ENCODE data around the gene TCTN1.

DNA sequence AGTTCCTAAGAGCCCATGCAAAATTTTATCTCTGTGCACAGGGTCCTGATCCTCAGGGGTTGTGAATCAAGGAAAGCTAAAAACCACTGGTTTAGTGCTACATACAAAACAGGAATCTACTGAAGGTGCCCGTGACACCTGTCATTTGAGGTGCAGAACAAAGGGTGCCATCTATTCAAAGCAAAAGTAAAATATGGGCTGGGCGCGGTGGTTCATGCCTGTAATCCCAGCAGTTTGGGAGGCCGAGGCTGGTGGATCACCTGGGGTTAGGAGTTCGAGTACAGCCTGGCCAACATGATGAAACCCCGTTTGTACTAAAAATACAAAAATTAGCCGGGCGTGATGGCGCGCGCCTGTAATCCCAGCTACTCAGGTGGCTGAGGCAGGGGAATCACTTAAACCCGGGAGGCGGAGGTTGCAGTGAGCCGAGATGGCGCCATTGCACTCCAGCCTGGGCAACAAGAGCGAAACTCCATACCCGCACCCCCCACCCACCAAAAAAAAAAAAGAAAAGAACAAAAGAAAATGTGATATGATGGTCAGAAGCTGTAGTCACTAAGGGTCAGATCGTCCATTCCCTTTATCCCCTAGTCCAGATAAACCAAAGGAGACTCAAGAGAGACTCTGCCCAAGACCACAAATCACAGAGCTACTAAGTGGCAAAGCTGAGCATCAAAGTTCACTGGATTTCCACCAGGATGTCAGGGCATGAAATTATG lies 34.2 kb upstream of the TCTN1 start:
- TF ChIP-seq, protein P1, sequence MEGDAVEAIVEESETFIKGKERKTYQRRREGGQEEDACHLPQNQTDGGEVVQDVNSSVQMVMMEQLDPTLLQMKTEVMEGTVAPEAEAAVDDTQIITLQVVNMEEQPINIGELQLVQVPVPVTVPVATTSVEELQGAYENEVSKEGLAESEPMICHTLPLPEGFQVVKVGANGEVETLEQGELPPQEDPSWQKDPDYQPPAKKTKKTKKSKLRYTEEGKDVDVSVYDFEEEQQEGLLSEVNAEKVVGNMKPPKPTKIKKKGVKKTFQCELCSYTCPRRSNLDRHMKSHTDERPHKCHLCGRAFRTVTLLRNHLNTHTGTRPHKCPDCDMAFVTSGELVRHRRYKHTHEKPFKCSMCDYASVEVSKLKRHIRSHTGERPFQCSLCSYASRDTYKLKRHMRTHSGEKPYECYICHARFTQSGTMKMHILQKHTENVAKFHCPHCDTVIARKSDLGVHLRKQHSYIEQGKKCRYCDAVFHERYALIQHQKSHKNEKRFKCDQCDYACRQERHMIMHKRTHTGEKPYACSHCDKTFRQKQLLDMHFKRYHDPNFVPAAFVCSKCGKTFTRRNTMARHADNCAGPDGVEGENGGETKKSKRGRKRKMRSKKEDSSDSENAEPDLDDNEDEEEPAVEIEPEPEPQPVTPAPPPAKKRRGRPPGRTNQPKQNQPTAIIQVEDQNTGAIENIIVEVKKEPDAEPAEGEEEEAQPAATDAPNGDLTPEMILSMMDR (conservative IDR thresholded peaks at IDR 0.05; ENCODE audit: low read depth, low read length), result no peak
- TF ChIP-seq POLR2A (IDR thresholded peaks at IDR 0.05; ENCODE audit: low read depth, low read length), result no peak
- TF ChIP-seq RAD21 (IDR thresholded peaks at IDR 0.05; ENCODE audit: low read length), result no peak
- TF ChIP-seq SMC3 (IDR thresholded peaks at IDR 0.05; ENCODE audit: low read depth, low read length), result no peak
- TF ChIP-seq CEBPB (IDR thresholded peaks at IDR 0.05; ENCODE audit: low read depth, low read length), result no peak
- no peak for TF ChIP-seq BHLHE40 (IDR thresholded peaks at IDR 0.05; ENCODE audit: low read depth, low read length)
- no peak for TF ChIP-seq NFE2L2 (IDR thresholded peaks at IDR 0.05; ENCODE audit: low read depth, low read length)
- TF ChIP-seq RCOR1 (IDR thresholded peaks at IDR 0.05; ENCODE audit: insufficient replicate concordance, low read length), result no peak
- TF ChIP-seq, protein P2, sequence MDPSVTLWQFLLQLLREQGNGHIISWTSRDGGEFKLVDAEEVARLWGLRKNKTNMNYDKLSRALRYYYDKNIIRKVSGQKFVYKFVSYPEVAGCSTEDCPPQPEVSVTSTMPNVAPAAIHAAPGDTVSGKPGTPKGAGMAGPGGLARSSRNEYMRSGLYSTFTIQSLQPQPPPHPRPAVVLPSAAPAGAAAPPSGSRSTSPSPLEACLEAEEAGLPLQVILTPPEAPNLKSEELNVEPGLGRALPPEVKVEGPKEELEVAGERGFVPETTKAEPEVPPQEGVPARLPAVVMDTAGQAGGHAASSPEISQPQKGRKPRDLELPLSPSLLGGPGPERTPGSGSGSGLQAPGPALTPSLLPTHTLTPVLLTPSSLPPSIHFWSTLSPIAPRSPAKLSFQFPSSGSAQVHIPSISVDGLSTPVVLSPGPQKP (IDR thresholded peaks at IDR 0.05; ENCODE audit: borderline replicate concordance, low read depth, low read length), result no peak
- no peak for TF ChIP-seq CHD1 (IDR thresholded peaks at IDR 0.05; ENCODE audit: low read depth, low read length)
- no peak for TF ChIP-seq FOS (IDR thresholded peaks at IDR 0.05; ENCODE audit: low read depth, low read length)
- no peak for TF ChIP-seq MXI1 (IDR thresholded peaks at IDR 0.05; ENCODE audit: borderline replicate concordance, low read depth, low read length)
- no peak for TF ChIP-seq USF2 (IDR thresholded peaks at IDR 0.05; ENCODE audit: low read depth, low read length)

Measured in IMR-90 (cell line).